ENCODE measurements around the gene ASPM. TPM values are rescaled to one million over a fixed set of nuclear protein-coding genes. Genes with fewer than 3 reads are reported as not detected.

The ASPM gene
- total and polyA plus RNA-seq, 2 donors (not counting 1 experiment from before 2014, with no cell fraction given): 0.13 to 0.27 TPM

DNA sequence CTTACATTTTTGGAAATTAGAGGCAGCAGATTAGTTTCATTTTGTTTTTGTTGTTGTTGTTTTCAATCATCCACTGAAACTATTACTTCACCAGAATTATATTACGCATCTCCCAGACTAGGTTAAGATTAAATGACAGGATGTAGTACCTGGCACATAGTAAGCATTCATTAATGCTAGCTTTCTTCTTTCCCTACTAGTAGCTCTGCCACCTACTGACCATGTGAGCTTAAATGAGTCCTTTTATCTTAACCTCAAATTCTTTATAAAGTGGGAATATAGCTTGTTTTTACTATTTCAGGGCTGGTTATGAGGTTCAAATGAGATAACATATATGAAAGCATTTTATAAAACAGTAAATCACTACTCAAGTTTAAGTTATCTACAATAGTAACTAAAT, 10.2 kb upstream of the ASPM start:
- TF ChIP-seq, protein P1, sequence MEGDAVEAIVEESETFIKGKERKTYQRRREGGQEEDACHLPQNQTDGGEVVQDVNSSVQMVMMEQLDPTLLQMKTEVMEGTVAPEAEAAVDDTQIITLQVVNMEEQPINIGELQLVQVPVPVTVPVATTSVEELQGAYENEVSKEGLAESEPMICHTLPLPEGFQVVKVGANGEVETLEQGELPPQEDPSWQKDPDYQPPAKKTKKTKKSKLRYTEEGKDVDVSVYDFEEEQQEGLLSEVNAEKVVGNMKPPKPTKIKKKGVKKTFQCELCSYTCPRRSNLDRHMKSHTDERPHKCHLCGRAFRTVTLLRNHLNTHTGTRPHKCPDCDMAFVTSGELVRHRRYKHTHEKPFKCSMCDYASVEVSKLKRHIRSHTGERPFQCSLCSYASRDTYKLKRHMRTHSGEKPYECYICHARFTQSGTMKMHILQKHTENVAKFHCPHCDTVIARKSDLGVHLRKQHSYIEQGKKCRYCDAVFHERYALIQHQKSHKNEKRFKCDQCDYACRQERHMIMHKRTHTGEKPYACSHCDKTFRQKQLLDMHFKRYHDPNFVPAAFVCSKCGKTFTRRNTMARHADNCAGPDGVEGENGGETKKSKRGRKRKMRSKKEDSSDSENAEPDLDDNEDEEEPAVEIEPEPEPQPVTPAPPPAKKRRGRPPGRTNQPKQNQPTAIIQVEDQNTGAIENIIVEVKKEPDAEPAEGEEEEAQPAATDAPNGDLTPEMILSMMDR (IDR thresholded peaks at IDR 0.05): no peak
- TF ChIP-seq EZH2 (IDR thresholded peaks at IDR 0.05; ENCODE audit: borderline replicate concordance, insufficient read depth, low read depth, low read length, poor library complexity, severe bottlenecking): no peak
- no peaks in the 10 kb centered on the region for H3K9me3 Mint-ChIP-seq (ENCODE audit: insufficient read depth)
- Histone ChIP-seq H3K9me3 (ENCODE audit: control extremely low read depth in 1 of 3, control insufficient read depth in 2 of 3, insufficient read depth in 1 of 3, low read length in 2 of 3) (no peaks in the 10 kb centered on the region), H3K4me2 (replicated peaks; ENCODE audit: low read depth, low read length, poor library complexity, severe bottlenecking) (no peak overlapping the region), H3K27ac (ENCODE audit: low read length in 2 of 2) (no peak overlapping the region), H3K36me3 (replicated peaks in 1 of 2; ENCODE audit: control extremely low read depth in 1 of 2, control insufficient read depth in 1 of 2, extremely low read depth in 1 of 2, insufficient read depth in 2 of 2, low read length in 1 of 2) (peaks cover 7 to 14% of the 10 kb centered on the region in 2 experiments), H4K20me1 (ENCODE audit: control insufficient read depth, insufficient read depth, low read length, poor library complexity, severe bottlenecking) (no peaks in the 10 kb centered on the region), H2AFZ (ENCODE audit: insufficient read depth, low read depth, low read length, poor library complexity, severe bottlenecking) (no peak overlapping the region), H3K79me2 (ENCODE audit: control insufficient read depth, insufficient read depth, low read length) (no peaks in the 10 kb centered on the region), H3K27me3 (replicated peaks in 1 of 4; ENCODE audit: control extremely low read depth in 1 of 4, control insufficient read depth in 3 of 4, insufficient read depth in 4 of 4, low read length in 3 of 4) (no peaks in the 10 kb centered on the region), H3K9ac (ENCODE audit: low read length) (no peak overlapping the region), H3K4me1 (ENCODE audit: control insufficient read depth in 2 of 2, insufficient read depth in 2 of 2, low read length in 2 of 2) (no peaks in the 10 kb centered on the region), H3K4me3 (ENCODE audit: control extremely low read depth in 1 of 5, extremely low read depth in 1 of 5, insufficient read depth in 1 of 5, low read depth in 2 of 5, low read length in 4 of 5) (no peak overlapping the region)
- DNase-seq (no peak), ATAC-seq (ENCODE audit: low read depth) (no peak)
- H3K27me3 Mint-ChIP-seq: no peaks in the 10 kb centered on the region
- no peak overlapping the region for H3K27ac Mint-ChIP-seq
- WGBS (ENCODE audit: insufficient coverage): no CpG with 5 or more reads among the region's 1 CpG
- H3K4me1 Mint-ChIP-seq: no peaks in the 10 kb centered on the region
- ChIA-PET CTCF (interaction anchor here (1.4 kb wide), 1 partner anchor 24 kb away, joined by 3 read pairs; no protein-coding TSS in a partner anchor), POLR2A (no interaction called here)
- intact Hi-C loops (cut with micrococcal nuclease): no loop called here
- no peak overlapping the region for H3K4me3 Mint-ChIP-seq

DNA sequence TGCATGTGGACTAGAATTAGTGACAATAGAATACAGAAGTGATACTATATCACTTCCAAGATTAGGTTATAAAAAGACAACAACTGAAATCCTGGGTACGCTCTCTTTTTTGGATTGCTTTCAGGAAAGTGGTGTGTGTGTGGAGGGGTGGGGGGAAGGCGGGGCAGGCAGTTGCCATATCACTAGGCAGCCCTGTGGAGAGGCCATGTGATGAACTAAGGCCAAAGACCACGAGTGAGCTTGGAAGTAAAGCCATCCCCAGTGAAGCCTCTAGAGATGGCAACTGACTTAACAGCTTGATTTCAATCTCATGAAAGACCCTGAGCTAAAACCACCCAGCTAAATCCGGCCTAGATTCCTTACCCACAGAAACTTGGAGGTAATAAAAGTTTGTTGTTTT, 6.2 kb upstream of the ASPM start:
- ChIA-PET CTCF (interaction anchor here (0.7 to 1.4 kb wide), 2 partner anchors 27 to 1558 kb away, joined by 3 to 8 read pairs; no protein-coding TSS in a partner anchor), POLR2A (no interaction called here)
- ATAC-seq (ENCODE audit: low read depth): no peak

More for the DNA sequence above, 6.2 kb upstream of the ASPM start:
- Histone ChIP-seq H3K4me2 (replicated peaks; ENCODE audit: low read depth, low read length, poor library complexity, severe bottlenecking) (no peak overlapping the region), H3K27me3 (replicated peaks in 1 of 4; ENCODE audit: control extremely low read depth in 1 of 4, control insufficient read depth in 3 of 4, insufficient read depth in 4 of 4, low read length in 3 of 4) (no peaks in the 10 kb centered on the region), H2AFZ (ENCODE audit: insufficient read depth, low read depth, low read length, poor library complexity, severe bottlenecking) (no peak overlapping the region), H3K9ac (ENCODE audit: low read length) (no peak overlapping the region), H3K36me3 (replicated peaks in 1 of 2; ENCODE audit: control extremely low read depth in 1 of 2, control insufficient read depth in 1 of 2, extremely low read depth in 1 of 2, insufficient read depth in 2 of 2, low read length in 1 of 2) (no peaks in the 10 kb centered on the region), H3K79me2 (ENCODE audit: control insufficient read depth, insufficient read depth, low read length) (no peaks in the 10 kb centered on the region), H3K27ac (ENCODE audit: low read length in 2 of 2) (no peak overlapping the region), H3K4me1 (ENCODE audit: control insufficient read depth in 2 of 2, insufficient read depth in 2 of 2, low read length in 2 of 2) (no peaks in the 10 kb centered on the region), H3K4me3 (ENCODE audit: control extremely low read depth in 1 of 5, extremely low read depth in 1 of 5, insufficient read depth in 1 of 5, low read depth in 2 of 5, low read length in 4 of 5) (no peak overlapping the region), H3K9me3 (ENCODE audit: control extremely low read depth in 1 of 3, control insufficient read depth in 2 of 3, insufficient read depth in 1 of 3, low read length in 2 of 3) (no peaks in the 10 kb centered on the region), H4K20me1 (ENCODE audit: control insufficient read depth, insufficient read depth, low read length, poor library complexity, severe bottlenecking) (no peaks in the 10 kb centered on the region)
- Mint-ChIP-seq H3K27ac (no peak overlapping the region), H3K4me1 (no peaks in the 10 kb centered on the region), H3K4me3 (no peak overlapping the region), H3K9me3 (ENCODE audit: insufficient read depth) (no peaks in the 10 kb centered on the region), H3K27me3 (no peaks in the 10 kb centered on the region)
- WGBS (ENCODE audit: insufficient coverage): 100% methylated on average over 2 of the region's 4 CpGs
- TF ChIP-seq EZH2 (IDR thresholded peaks at IDR 0.05; ENCODE audit: borderline replicate concordance, insufficient read depth, low read depth, low read length, poor library complexity, severe bottlenecking): no peak
- TF ChIP-seq, protein P1 (IDR thresholded peaks at IDR 0.05): no peak
- intact Hi-C loops (cut with micrococcal nuclease): no loop called here
- no peak for DNase-seq

Measured in B cell (primary cell).